HG02970 (cell line): ENCODE measurements around the gene VAMP2.

ENCODE experiments used
- ATAC-seq: cut with Tn5 transposase; IDR thresholded peaks from one replicate; pipeline ENCODE4 v1.9.1; 2021; ENCODE audit warnings: mild to moderate bottlenecking, moderate library complexity, moderate number of reproducible peaks; ENCODE audit not compliant: unreplicated experiment, low FRiP score

VAMP2 gene

GRCh38 chr17:8155996-8156245 is 6.8 kb downstream of the VAMP2 start:
- ATAC-seq = no peak

- no peak for ATAC-seq
Measured at GRCh38 chr17:8155231-8155995, 7.3 kb downstream of the VAMP2 start.

- no peak for ATAC-seq
Measured at GRCh38 chr17:8154608-8155155, 8.1 kb downstream of the VAMP2 start.

- no peak for ATAC-seq
Measured at GRCh38 chr17:8153957-8154607, 8.7 kb downstream of the VAMP2 start.

- no peak for ATAC-seq
Measured at GRCh38 chr17:8153525-8153956, 9.2 kb downstream of the VAMP2 start.

GRCh38 chr17:8153031-8153451 is 9.7 kb downstream of the VAMP2 start:
- ATAC-seq = no peak

- ATAC-seq = no peak
Measured at GRCh38 chr17:8152112-8152775, 10.5 kb downstream of the VAMP2 start, which contains the start of gene PER1. PER1 (minus strand) TSS chr17:8152404; CDS start chr17:8150706, 1,698 bp downstream.

GRCh38 chr17:8151641-8152111 is 11.1 kb downstream of the VAMP2 start:
- ATAC-seq = no peak

- ATAC-seq = peak; percentile 40
Measured at GRCh38 chr17:8151120-8151640, 11.6 kb downstream of the VAMP2 start.

- ATAC-seq = no peak
Measured at GRCh38 chr17:8150194-8151119, 12.3 kb downstream of the VAMP2 start.

GRCh38 chr17:8149419-8150193 is 13.1 kb downstream of the VAMP2 start:
- ATAC-seq = no peak

GRCh38 chr17:8148560-8148959 is 14.2 kb downstream of the VAMP2 start:
- ATAC-seq = no peak

- ATAC-seq = no peak
Measured at GRCh38 chr17:8147805-8148404, 14.8 kb downstream of the VAMP2 start.

- no peak for ATAC-seq
Measured at GRCh38 chr17:8147141-8147804, 15.5 kb downstream of the VAMP2 start.

GRCh38 chr17:8146381-8147140 is 16.2 kb downstream of the VAMP2 start:
- ATAC-seq = no peak

GRCh38 chr17:8145811-8146210 is 16.9 kb downstream of the VAMP2 start:
- no peak for ATAC-seq

- ATAC-seq = no peak
Measured at GRCh38 chr17:8144401-8145231, 18.1 kb downstream of the VAMP2 start.
